ENCODE results near the gene WDR5B.

WDR5B gene

DNA sequence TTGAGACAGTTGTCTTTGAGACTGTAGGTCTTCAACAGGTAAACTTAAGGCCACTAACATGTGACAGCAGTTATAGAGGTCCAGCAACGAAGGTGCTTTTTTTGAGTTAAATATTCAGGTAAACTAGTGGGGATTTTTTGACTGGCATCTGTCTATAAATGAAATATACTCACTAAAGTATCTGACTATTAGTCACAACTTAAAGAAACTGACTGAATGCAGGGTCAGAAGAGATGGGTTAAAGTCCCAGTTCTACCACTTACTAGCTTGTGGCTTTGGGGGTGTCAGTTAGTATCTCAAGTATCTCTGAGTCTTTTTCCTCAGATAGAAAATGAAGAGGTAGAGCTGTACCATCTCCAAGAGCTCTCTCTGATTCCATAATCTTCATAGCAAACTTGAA, 50.8 kb downstream of the WDR5B start:
- TF ChIP-seq ZFX (IDR thresholded peaks at IDR 0.05; ENCODE audit: borderline replicate concordance) = no peak
- TF ChIP-seq CTCF (IDR thresholded peaks at IDR 0.05) = no peak

GRCh38 chr3:122364490-122364889, 51.4 kb downstream of the WDR5B start:
- no peak for TF ChIP-seq CTCF (IDR thresholded peaks at IDR 0.05)
- TF ChIP-seq ZFX (IDR thresholded peaks at IDR 0.05; ENCODE audit: borderline replicate concordance) = no peak
- peak overlapping the region; percentile 91 for H3K27ac ChIP-seq

More for the DNA sequence above, 50.8 kb downstream of the WDR5B start:
- peak overlapping the region; percentile 91 for H3K27ac ChIP-seq
